HEK293 (cell line): ENCODE measurements around the gene RASSF10.

Experiments
- CTCF ChIA-PET: fragments of 350-600 bp; formaldehyde crosslinking; extraction: SDS; loops from one replicate; lab custom pipeline; 2021; ENCODE audit warnings: antibody characterized with exemption; lab: Yijun Ruan, JAX
- POLR2A ChIA-PET: fragments of 300-600 bp; formaldehyde crosslinking; extraction: SDS; loops from one replicate; lab custom pipeline; 2020; ENCODE audit warnings: antibody characterized with exemption, inconsistent platforms; lab: Yijun Ruan, JAX
- H3K27ac ChIP-seq: fragments of 200-500 bp; sonication (Bioruptor generic); 2 replicates; pipeline ENCODE4 v1.5.1; 2014; ENCODE audit warnings: low read depth, low read length, control low read depth, inconsistent platforms; ENCODE audit errors: extremely low read depth
- H3K36me3 ChIP-seq, 2 experiments: fragments of 200-500 bp in 1 of 2; sonication (Bioruptor generic) in 1 of 2; 1 replicate in 1 of 2; 2 replicates in 1 of 2; pipeline ENCODE4 v1.5.1; 2014 to 2017; ENCODE audit warnings: inconsistent platforms in 2 of 2, low read length in 2 of 2; ENCODE audit not compliant: control insufficient read depth in 2 of 2, insufficient read depth in 1 of 2
- H3K4me1 ChIP-seq: fragments of 200-500 bp; sonication (Bioruptor generic); 2 replicates; pipeline ENCODE4 v1.5.1; 2014; ENCODE audit warnings: mild to moderate bottlenecking, low read length, inconsistent platforms; ENCODE audit not compliant: control insufficient read depth, insufficient read depth
- H3K4me3 ChIP-seq: 2 replicates; pipeline ENCODE4 v1.5.1; 2011; ENCODE audit warnings: low read depth, mild to moderate bottlenecking, control low read depth, low read length, moderate library complexity
- H3K9me3 ChIP-seq: fragments of 200-500 bp; sonication (Bioruptor generic); 2 replicates; pipeline ENCODE4 v1.5.1; 2014; ENCODE audit warnings: low read depth, low read length, inconsistent platforms; ENCODE audit not compliant: control insufficient read depth, insufficient read depth
- BCL6B ChIP-seq: fragments of 450-650 bp; formaldehyde crosslinking; IDR thresholded peaks from 2 replicates; pipeline ENCODE4 v1.5.1; 2017; ENCODE audit warnings: missing biosample characterization, missing genetic modification characterization
- GLIS1 ChIP-seq: fragments of 450-650 bp; formaldehyde crosslinking; IDR thresholded peaks from 2 replicates; pipeline ENCODE4 v1.5.1; 2016; ENCODE audit warnings: missing biosample characterization, missing genetic modification characterization
- ZBTB11 ChIP-seq: fragments of 450-650 bp; formaldehyde crosslinking; conservative IDR thresholded peaks from 2 replicates; pipeline ENCODE4 v1.5.1; 2016; ENCODE audit warnings: low read depth, missing biosample characterization, missing genetic modification characterization
- ZBTB20 ChIP-seq: fragments of 450-650 bp; formaldehyde crosslinking; IDR thresholded peaks from 2 replicates; pipeline ENCODE4 v1.5.1; 2016; ENCODE audit warnings: missing biosample characterization, missing genetic modification characterization
- ZNF114 ChIP-seq: fragments of 450-650 bp; formaldehyde crosslinking; IDR thresholded peaks from 2 replicates; pipeline ENCODE4 v1.5.0; 2017; ENCODE audit warnings: missing biosample characterization, missing genetic modification characterization
- ZNF133 ChIP-seq: fragments of 450-650 bp; formaldehyde crosslinking; IDR thresholded peaks from 2 replicates; pipeline ENCODE4 v1.5.1; 2016; ENCODE audit warnings: missing biosample characterization, missing genetic modification characterization
- ZNF146 ChIP-seq: fragments of 450-650 bp; formaldehyde crosslinking; IDR thresholded peaks from 2 replicates; pipeline ENCODE4 v1.5.1; 2016; ENCODE audit warnings: missing biosample characterization, missing genetic modification characterization
- ZNF155 ChIP-seq: fragments of 450-650 bp; formaldehyde crosslinking; IDR thresholded peaks from 2 replicates; pipeline ENCODE4 v1.5.1; 2016; ENCODE audit warnings: missing biosample characterization, missing genetic modification characterization
- ZNF248 ChIP-seq: fragments of 450-650 bp; formaldehyde crosslinking; IDR thresholded peaks from 2 replicates; pipeline ENCODE4 v1.5.1; 2017; ENCODE audit warnings: missing biosample characterization, missing genetic modification characterization
- ZNF280C ChIP-seq: fragments of 450-650 bp; formaldehyde crosslinking; IDR thresholded peaks from 2 replicates; pipeline ENCODE4 v1.5.1; 2016; ENCODE audit warnings: missing biosample characterization, missing genetic modification characterization
- ZNF488 ChIP-seq: fragments of 450-650 bp; formaldehyde crosslinking; IDR thresholded peaks from 2 replicates; pipeline ENCODE4 v1.5.1; 2016; ENCODE audit warnings: missing biosample characterization, missing genetic modification characterization
- TF ChIP-seq, protein P1 (sequence below): fragments of 450-650 bp; formaldehyde crosslinking; IDR thresholded peaks from 2 replicates; pipeline ENCODE4 v1.5.1; 2016; ENCODE audit warnings: missing biosample characterization, missing genetic modification characterization
- TF ChIP-seq, protein P2 (sequence below): fragments of 450-650 bp; formaldehyde crosslinking; IDR thresholded peaks from 2 replicates; pipeline ENCODE4; 2016; ENCODE audit warnings: missing biosample characterization, missing genetic modification characterization
- TF ChIP-seq, protein P3 (sequence below): fragments of 450-650 bp; formaldehyde crosslinking; IDR thresholded peaks from 2 replicates; pipeline ENCODE4 v1.5.1; 2016; ENCODE audit warnings: missing biosample characterization, missing genetic modification characterization, borderline replicate concordance

RASSF10 gene

DNA sequence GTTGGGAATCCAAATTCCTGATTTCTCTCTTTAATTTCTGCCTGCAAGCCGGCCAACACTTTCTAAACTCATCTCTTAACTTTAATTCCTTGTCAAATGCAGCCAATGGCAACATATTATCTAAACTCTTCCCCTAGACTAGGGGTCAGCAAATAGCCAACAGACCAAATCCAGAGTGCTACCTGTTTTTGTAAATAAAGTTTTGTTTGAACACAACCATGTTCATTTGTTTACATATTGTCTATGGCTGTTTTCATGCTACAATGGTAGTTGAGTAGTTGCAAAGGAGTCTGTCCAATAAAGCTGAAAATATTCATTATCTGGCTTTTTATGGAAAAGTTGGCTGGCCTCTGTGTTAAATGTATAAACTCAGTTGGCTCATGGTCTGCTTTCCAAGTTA lies 37.2 kb upstream of the RASSF10 start:
- H3K9me3 ChIP-seq, result no peaks in the 10 kb centered on the region
- H3K4me1 ChIP-seq, result no peaks in the 10 kb centered on the region
- H3K27ac ChIP-seq, result no peak overlapping the region
- TF ChIP-seq GLIS1 (no peak), BCL6B (tag by site-specific recombination) (no peak), ZNF155 (tag by site-specific recombination) (no peak)
- no peaks in the 10 kb centered on the region for H3K36me3 ChIP-seq
- no peak overlapping the region for H3K4me3 ChIP-seq
- POLR2A ChIA-PET, result no interaction called here
- CTCF ChIA-PET, result interaction anchor here (0.6 to 4.0 kb wide), 3 partner anchors 8 to 640 kb away, joined by 3 to 20 read pairs (median 4); no protein-coding TSS in a partner anchor

GRCh38 chr11:12973528-12974181 lies 35.5 kb upstream of the RASSF10 start:
- H3K36me3 ChIP-seq, result no peaks in the 10 kb centered on the region
- H3K9me3 ChIP-seq, result no peaks in the 10 kb centered on the region
- H3K27ac ChIP-seq, result no peak overlapping the region
- ChIA-PET POLR2A (interaction anchor here (0.9 kb wide), 1 partner anchor 10 kb away, joined by 3 read pairs; no protein-coding TSS in a partner anchor), CTCF (interaction anchor here (1.1 to 4.0 kb wide), 3 partner anchors 9 to 210 kb away, joined by 3 to 20 read pairs (median 6); no protein-coding TSS in a partner anchor)
- H3K4me3 ChIP-seq, result no peak overlapping the region
- TF ChIP-seq ZNF248 (tag by site-specific recombination) (no peak), ZNF146 (no peak), ZNF133 (tag by site-specific recombination) (no peak), ZBTB11 (tag by site-specific recombination) (no peak), ZBTB20 (tag by site-specific recombination) (no peak), ZNF280C (tag by site-specific recombination) (no peak), ZNF114 (tag by site-specific recombination) (no peak), ZNF488 (no peak)
- TF ChIP-seq, protein P1, sequence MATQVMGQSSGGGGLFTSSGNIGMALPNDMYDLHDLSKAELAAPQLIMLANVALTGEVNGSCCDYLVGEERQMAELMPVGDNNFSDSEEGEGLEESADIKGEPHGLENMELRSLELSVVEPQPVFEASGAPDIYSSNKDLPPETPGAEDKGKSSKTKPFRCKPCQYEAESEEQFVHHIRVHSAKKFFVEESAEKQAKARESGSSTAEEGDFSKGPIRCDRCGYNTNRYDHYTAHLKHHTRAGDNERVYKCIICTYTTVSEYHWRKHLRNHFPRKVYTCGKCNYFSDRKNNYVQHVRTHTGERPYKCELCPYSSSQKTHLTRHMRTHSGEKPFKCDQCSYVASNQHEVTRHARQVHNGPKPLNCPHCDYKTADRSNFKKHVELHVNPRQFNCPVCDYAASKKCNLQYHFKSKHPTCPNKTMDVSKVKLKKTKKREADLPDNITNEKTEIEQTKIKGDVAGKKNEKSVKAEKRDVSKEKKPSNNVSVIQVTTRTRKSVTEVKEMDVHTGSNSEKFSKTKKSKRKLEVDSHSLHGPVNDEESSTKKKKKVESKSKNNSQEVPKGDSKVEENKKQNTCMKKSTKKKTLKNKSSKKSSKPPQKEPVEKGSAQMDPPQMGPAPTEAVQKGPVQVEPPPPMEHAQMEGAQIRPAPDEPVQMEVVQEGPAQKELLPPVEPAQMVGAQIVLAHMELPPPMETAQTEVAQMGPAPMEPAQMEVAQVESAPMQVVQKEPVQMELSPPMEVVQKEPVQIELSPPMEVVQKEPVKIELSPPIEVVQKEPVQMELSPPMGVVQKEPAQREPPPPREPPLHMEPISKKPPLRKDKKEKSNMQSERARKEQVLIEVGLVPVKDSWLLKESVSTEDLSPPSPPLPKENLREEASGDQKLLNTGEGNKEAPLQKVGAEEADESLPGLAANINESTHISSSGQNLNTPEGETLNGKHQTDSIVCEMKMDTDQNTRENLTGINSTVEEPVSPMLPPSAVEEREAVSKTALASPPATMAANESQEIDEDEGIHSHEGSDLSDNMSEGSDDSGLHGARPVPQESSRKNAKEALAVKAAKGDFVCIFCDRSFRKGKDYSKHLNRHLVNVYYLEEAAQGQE, result no peak
- TF ChIP-seq, protein P2, sequence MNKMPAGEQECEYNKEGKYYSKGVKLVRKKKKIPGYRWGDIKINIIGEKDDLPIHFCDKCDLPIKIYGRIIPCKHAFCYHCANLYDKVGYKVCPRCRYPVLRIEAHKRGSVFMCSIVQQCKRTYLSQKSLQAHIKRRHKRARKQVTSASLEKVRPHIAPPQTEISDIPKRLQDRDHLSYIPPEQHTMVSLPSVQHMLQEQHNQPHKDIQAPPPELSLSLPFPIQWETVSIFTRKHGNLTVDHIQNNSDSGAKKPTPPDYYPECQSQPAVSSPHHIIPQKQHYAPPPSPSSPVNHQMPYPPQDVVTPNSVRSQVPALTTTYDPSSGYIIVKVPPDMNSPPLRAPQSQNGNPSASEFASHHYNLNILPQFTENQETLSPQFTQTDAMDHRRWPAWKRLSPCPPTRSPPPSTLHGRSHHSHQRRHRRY (tag by site-specific recombination), result no peak
- TF ChIP-seq, protein P3, sequence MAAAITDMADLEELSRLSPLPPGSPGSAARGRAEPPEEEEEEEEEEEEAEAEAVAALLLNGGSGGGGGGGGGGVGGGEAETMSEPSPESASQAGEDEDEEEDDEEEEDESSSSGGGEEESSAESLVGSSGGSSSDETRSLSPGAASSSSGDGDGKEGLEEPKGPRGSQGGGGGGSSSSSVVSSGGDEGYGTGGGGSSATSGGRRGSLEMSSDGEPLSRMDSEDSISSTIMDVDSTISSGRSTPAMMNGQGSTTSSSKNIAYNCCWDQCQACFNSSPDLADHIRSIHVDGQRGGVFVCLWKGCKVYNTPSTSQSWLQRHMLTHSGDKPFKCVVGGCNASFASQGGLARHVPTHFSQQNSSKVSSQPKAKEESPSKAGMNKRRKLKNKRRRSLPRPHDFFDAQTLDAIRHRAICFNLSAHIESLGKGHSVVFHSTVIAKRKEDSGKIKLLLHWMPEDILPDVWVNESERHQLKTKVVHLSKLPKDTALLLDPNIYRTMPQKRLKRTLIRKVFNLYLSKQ, result no peak
- no peaks in the 10 kb centered on the region for H3K4me1 ChIP-seq
